Muscle layer of duodenum (tissue), 2 donors: ENCODE data around the gene IL17A.

Experiments used
- H3K27ac ChIP-seq: one replicate; pipeline ENCODE4 v1.7.0; 2013; ENCODE audit warnings: mild to moderate bottlenecking, low read length
- H3K27me3 ChIP-seq: one replicate; pipeline ENCODE4 v1.7.0; 2013; ENCODE audit warnings: low read depth, mild to moderate bottlenecking, control low read depth, low read length
- H3K36me3 ChIP-seq, 2 donors: one replicate each; pipeline ENCODE4 v1.7.0; 2013; ENCODE audit warnings: low read length in 2 of 2, control low read depth in 1 of 2, mild to moderate bottlenecking in 1 of 2; ENCODE audit not compliant: insufficient read depth in 2 of 2, control insufficient read depth in 1 of 2
- H3K4me1 ChIP-seq, 2 donors: one replicate each; pipeline ENCODE4 v1.7.0; 2013; ENCODE audit warnings: low read length in 2 of 2, mild to moderate bottlenecking in 2 of 2, control low read depth in 1 of 2, moderate library complexity in 1 of 2; ENCODE audit not compliant: insufficient read depth in 2 of 2, control insufficient read depth in 1 of 2
- H3K4me3 ChIP-seq, 2 donors: one replicate each; pipeline ENCODE4 v1.7.0; 2013; ENCODE audit warnings: low read length in 2 of 2, low read depth in 1 of 2, mild to moderate bottlenecking in 1 of 2
- H3K9me3 ChIP-seq, 2 donors: one replicate each; pipeline ENCODE4 v1.7.0; 2013; ENCODE audit warnings: low read length in 2 of 2, control low read depth in 1 of 2, mild to moderate bottlenecking in 1 of 2; ENCODE audit not compliant: control insufficient read depth in 1 of 2
- donor health status: healthy.

Gene IL17A

GRCh38 chr6:52152070-52152423, 34.1 kb upstream of the IL17A start:
- no peaks in the 10 kb centered on the region for H3K27me3 ChIP-seq
- no peaks in the 10 kb centered on the region for H3K36me3 ChIP-seq
- no peaks in the 10 kb centered on the region for H3K4me1 ChIP-seq
- H3K9me3 ChIP-seq: no peaks in the 10 kb centered on the region
- H3K27ac ChIP-seq: no peak overlapping the region
- H3K4me3 ChIP-seq: no peak overlapping the region

DNA sequence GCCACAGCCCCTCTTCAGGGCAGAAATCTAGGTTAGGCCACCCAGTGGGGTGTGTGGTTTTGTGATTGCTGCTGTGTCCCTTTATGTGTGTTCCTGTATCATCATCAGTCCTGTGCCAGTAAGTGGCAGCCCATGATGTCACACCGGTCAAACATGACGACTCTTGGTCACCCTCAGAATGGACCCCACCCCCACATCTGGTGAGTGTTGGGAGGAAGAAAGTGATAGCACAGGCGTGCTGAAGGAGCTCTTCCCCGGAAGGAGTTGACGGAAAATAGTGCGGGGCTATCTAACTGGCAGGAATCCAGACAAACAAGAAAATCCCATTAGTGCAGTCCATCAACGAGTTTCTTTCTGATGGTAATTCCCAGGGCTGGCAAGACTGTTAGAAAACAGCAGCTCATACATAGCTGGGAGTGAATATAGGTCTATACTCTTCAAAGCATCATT, 33.4 kb upstream of the IL17A start:
- H3K36me3 ChIP-seq: no peaks in the 10 kb centered on the region
- no peaks in the 10 kb centered on the region for H3K4me1 ChIP-seq
- no peaks in the 10 kb centered on the region for H3K9me3 ChIP-seq
- no peak overlapping the region for H3K27ac ChIP-seq
- no peaks in the 10 kb centered on the region for H3K27me3 ChIP-seq
- H3K4me3 ChIP-seq: no peak overlapping the region

- no peak overlapping the region for H3K27ac ChIP-seq
- H3K27me3 ChIP-seq: no peaks in the 10 kb centered on the region
- no peaks in the 10 kb centered on the region for H3K36me3 ChIP-seq
- no peak overlapping the region for H3K4me3 ChIP-seq
- H3K4me1 ChIP-seq: no peaks in the 10 kb centered on the region
- H3K9me3 ChIP-seq: no peaks in the 10 kb centered on the region
Observed at GRCh38 chr6:52154381-52154780, 31.8 kb upstream of the IL17A start.

- Histone ChIP-seq H3K27ac (no peak overlapping the region), H3K27me3 (no peaks in the 10 kb centered on the region), H3K9me3 (no peaks in the 10 kb centered on the region), H3K4me3 (no peak overlapping the region), H3K36me3 (no peaks in the 10 kb centered on the region), H3K4me1 (no peaks in the 10 kb centered on the region)
Observed at GRCh38 chr6:52155791-52156576, 30.2 kb upstream of the IL17A start.

DNA sequence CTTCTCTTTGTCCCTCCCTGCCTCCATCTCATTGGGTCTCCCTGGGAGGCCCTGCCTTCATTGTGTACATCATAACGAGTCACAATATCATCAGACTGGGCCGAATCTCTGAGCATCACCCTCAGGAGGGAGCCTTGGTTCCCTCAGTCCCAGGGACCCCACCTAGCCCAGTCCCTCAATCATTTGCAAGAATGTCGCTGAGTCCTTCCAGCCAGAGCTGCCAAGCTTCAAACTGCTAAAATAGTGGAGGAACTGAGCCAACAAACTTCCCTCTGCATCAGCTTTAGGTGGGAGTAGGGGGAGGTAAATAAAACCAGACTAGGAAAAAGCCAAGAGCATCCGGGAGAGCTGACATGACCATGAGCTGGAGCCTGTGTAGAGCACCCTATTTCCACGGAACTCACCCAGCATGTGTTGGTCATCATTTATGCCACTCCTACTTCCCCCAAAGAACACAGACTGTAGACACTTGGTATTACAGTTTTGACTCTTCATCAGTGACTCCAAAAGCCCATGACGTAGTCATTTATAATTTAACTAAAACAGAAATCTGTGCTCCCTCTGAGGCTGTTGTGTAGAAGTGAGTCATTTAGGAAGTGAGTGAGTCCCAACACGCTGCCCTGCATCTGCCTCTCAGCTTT, 28.8 kb upstream of the IL17A start:
- H3K27ac ChIP-seq: no peak overlapping the region
- no peaks in the 10 kb centered on the region for H3K9me3 ChIP-seq
- no peaks in the 10 kb centered on the region for H3K27me3 ChIP-seq
- H3K4me3 ChIP-seq: no peak overlapping the region
- no peaks in the 10 kb centered on the region for H3K4me1 ChIP-seq
- no peaks in the 10 kb centered on the region for H3K36me3 ChIP-seq

DNA sequence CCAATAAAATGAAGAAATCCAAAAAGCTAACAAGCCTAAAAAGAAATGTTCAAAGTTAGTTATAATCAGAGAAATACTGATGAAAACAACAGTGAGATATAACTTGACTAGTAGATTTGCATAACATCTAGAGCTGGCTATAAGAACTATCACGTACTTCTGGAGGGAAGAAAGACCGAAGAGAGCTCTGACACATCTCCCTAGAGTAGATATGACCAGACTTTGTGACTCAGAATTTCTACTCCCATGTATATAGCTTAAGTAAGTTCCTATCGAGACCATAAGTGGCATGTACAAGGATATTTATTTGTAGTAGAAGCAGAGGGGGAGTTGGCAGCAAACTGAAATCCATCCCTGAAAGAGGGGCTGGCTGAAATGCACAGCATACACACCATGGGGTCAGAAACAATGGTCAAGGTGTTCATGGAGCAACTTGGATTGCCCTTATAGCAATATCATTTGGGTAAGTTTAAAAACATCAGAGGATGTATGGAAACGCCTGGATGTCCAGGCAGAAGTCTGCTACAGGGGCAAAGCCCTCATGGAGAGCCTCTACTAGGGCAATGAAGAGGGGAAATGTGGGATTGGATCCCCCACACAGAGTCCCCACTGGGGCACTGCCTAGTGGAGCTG, 25.6 kb upstream of the IL17A start:
- Histone ChIP-seq H3K4me1 (no peaks in the 10 kb centered on the region), H3K4me3 (no peak overlapping the region), H3K27ac (no peak overlapping the region), H3K36me3 (no peaks in the 10 kb centered on the region), H3K27me3 (no peaks in the 10 kb centered on the region), H3K9me3 (no peaks in the 10 kb centered on the region)

DNA sequence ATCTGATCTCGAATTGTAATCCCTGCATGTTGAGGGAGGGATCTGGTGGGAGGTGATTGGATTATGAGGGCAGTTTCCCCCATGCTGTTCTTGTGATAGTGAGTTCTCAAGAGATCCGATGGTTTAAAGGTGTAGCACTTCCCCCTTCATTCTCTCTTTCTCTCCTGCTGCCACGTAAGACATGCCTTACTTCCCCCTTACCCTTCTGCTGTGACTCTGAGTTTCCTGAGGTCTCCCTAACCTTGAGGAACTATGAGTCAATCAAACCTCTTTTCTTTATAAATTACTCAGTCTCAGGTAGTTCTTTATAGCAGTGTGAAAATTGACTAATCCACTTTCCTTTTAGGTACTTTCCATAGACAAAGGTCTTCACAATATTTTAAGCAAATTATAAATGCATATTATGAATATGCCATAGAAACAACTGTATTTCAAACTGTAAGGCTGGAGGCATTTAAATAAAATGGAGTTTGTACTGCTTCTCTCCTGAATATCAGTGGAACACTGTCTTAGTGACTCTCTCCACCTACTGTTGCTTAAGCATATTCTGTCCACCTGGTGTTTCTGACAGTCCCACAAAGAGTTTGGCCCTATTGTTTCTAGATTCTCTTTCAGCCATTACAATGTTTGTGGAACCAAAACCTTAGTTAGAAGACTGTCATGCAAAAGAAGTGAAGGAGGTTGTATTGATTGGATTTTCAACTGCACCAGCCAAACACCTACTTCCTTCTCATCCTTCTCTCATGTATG, 24.3 kb upstream of the IL17A start:
- Histone ChIP-seq H3K27me3 (no peaks in the 10 kb centered on the region), H3K9me3 (no peaks in the 10 kb centered on the region), H3K36me3 (no peaks in the 10 kb centered on the region), H3K4me1 (no peaks in the 10 kb centered on the region), H3K4me3 (no peak overlapping the region), H3K27ac (no peak overlapping the region)

GRCh38 chr6:52162940-52163908, 23.0 kb upstream of the IL17A start:
- H3K4me3 ChIP-seq: no peak overlapping the region
- no peaks in the 10 kb centered on the region for H3K27me3 ChIP-seq
- no peaks in the 10 kb centered on the region for H3K36me3 ChIP-seq
- no peaks in the 10 kb centered on the region for H3K4me1 ChIP-seq
- H3K9me3 ChIP-seq: no peaks in the 10 kb centered on the region
- H3K27ac ChIP-seq: no peak overlapping the region

DNA sequence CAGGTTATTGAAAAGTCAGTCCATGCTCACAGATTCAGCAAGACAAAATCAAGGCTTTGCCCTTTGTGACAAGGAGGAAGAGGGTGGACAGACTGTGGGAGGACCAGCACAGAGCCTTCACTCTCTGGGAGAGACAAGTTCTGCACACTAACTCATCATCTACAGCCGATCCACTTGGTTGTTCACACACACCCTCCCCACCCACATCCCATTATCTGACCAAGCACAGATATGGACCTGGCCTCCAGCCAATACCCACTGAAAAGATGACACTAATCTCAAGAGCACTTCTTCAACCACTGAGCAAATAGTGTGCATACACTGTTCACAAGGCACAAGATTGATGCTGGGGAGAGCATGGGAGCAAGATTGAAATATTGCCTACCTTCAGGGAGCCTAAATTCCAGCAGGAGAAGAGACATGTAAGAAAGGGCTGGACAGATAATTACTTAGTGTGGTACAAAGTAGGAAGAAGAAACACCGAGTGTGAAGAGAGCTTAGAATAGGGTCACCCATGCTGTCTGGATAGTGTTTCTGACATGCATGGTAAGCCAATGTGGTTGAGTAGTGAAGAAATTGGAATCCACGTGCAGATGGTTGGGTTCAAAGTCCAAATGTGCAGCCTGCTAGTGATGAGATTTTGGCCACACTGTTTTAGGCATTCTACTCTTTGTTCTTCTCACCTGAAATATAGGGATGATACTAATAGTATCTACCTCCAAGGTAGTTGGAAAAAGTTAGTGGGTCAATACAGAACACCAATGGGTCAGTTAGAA, 21.7 kb upstream of the IL17A start:
- Histone ChIP-seq H3K4me1 (no peaks in the 10 kb centered on the region), H3K27me3 (no peaks in the 10 kb centered on the region), H3K27ac (no peak overlapping the region), H3K36me3 (no peaks in the 10 kb centered on the region), H3K9me3 (no peaks in the 10 kb centered on the region), H3K4me3 (no peak overlapping the region)

DNA sequence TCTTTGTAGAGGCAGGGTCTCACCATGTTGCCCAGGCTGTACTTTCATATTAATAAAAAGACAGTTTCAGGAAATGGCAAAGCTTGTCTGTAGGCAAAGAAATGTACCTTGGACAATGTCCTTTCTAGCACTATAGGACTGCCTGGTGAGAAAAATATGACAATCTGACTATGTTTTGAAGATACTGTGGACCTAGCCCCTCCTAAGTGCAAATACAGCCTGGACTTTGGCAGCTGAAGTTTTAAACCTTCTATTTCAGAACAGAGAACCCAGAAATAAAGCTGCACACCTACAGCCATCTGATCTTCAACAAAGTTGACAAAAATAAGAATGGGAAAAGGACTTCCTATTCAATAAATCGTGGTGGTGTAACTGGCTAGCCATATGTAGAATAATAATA, 18.9 kb upstream of the IL17A start:
- Histone ChIP-seq H3K27me3 (no peaks in the 10 kb centered on the region), H3K27ac (no peak overlapping the region), H3K4me3 (no peak overlapping the region), H3K4me1 (no peaks in the 10 kb centered on the region), H3K36me3 (no peaks in the 10 kb centered on the region), H3K9me3 (no peaks in the 10 kb centered on the region)
